ENCODE data around the gene EMP3. TPM values are rescaled to one million over a fixed set of nuclear protein-coding genes. Genes with fewer than 3 reads are reported as not detected.
A peak's percentile ranks its signal among the peaks of the same experiment; 100 is the strongest.
"Not testable (repeated sequence)": the region's sequence is repeated elsewhere in the genome, so short reads cannot be mapped to it uniquely, and the experiment has no call there.

The EMP3 gene
- total RNA-seq, 1 donor from 2014 or later = 322 TPM

DNA sequence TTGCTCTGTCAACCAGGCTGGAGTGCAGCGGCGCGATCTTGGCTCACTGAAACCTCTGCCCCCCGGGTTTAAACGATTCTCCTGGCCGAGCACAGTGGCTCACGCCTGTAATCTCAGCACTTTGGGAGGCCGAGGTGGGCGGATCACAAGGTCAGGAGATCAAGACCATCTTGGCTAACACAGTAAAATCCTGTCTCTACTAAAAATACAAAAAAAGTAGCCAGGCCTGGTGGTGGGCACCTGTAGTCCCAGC lies 7.7 kb upstream of the EMP3 start:
- not testable (repeated sequence) for DNase-seq (ENCODE audit: low read depth)

GRCh38 chr19:48318286-48318987 lies 6.9 kb upstream of the EMP3 start:
- DNase-seq (ENCODE audit: low read depth) = no peak

- peak; percentile 86 for DNase-seq (ENCODE audit: low read depth)
Measured at GRCh38 chr19:48319647-48320541, 5.5 kb upstream of the EMP3 start.

GRCh38 chr19:48321372-48321621 lies 4.1 kb upstream of the EMP3 start:
- peak; percentile 39 for DNase-seq (ENCODE audit: low read depth)

DNA sequence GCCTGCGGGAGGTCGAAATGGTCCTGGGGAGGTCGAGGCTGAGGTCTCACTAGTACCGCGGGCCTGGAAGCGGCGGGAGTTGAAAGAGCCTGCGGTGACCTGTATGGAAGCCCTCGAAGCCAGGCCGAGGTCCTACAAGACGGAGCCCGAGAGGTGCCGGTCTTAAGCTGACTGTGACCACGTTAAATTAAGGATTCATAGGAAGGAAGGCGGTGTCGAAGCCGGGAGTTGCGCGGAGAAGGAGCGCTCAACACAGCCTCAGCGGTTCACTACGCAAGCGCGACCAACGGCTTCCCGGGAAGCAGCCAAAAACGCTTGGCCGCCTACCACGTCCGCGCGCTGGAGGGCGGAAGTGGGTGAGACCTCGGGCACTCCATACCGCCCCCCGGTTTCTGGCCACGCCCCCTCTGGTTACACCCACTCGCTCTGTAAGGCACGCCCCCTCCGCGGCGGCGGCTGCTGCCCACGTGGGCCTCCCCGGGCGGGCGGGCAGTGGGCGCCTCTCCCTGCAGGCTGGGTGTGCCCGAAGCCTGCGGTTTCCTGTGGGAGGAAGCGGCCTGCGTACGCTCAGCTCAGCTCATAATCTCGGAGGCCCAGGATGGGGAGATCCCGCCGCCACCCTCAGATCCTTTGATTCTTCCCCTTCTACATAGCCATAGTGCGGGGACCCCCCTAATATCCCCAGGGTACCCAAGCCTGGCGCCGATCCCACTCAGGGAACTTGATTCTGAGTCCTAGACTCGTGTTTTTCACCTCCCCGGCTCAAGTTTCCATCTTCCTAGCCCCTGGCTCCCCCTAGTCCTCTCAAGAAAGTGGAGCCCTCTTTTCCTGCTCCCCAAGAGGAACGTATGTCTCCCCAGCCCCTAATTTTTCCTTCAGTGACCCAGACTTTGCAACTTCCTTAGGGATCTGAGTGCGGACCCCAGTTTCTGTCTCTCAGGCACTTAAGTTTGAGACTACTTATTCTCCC lies 3.4 kb upstream of the EMP3 start:
- DNase-seq (ENCODE audit: low read depth) = peak; percentile 98

GRCh38 chr19:48329167-48329891 lies 4.0 kb downstream of the EMP3 start:
- DNase-seq (ENCODE audit: low read depth) = peak; percentile 63

- no peak for DNase-seq (ENCODE audit: low read depth)
Measured at GRCh38 chr19:48330012-48330681, 4.8 kb downstream of the EMP3 start.

GRCh38 chr19:48332351-48332661 lies 7.0 kb downstream of the EMP3 start:
- no peak for DNase-seq (ENCODE audit: low read depth)

GRCh38 chr19:48332662-48333466 lies 7.5 kb downstream of the EMP3 start:
- peak; percentile 100 for DNase-seq (ENCODE audit: low read depth)

- peak; percentile 82 for DNase-seq (ENCODE audit: low read depth)
Measured at GRCh38 chr19:48333467-48334384, 8.4 kb downstream of the EMP3 start.

DNA sequence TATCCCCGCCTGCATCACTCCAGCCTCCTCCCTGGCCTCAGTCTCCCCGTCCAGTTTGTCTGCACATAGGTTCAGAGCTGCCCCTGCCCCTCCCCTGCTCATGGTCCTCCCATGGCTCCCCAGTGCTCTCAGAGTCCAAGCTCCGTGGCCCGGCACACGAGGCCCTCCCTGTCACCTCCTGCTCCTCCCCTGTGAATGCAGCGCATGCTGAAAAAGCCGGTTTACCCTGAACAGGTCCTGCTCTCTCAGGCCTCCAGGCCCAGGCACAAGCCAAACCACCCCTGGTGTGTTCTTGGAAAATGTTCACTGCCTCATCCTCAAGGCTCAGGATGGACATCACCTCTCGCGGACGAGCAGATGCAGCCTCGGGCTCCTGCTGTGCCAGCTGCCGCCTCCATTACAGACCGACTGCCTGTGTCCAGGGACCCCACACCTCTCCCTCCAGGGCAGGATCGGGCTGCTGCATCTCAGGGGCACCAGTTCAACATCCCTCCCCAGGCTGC lies 13.0 kb downstream of the EMP3 start:
- no peak for DNase-seq (ENCODE audit: low read depth)

DNA sequence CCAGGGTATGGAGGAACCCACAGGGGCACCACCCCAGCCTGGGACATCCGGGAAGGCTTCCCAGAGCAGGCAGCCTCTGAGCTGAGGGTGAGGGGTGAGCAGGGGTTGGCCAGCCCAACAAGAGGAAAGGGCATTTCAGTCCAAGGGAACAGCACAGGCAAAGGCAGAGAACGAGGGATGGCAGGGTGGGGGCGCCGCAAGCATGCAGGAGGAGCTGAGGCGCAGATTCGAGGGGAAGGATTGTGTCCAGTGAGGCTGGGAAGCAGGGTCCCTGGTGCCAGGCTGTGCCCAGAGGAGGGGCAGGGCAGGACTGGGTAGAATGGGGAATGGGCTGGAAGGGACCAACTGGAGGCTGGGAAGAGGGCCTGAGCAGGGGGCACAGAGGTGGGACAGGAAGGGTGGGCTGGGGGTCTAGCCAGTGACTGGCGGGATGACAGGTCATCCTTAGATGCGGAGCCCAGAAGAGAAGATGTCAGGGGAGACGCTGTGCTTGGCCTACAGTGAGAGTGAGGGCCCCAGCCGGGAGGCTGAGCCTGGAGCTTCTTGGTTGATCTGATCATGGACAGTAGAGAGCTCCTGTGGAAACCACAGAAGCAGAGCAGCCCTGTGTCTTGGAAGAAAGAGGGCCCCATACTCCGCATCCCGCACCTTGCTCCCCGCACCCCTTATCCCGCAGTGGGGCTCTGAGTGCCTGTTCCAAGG lies 13.6 kb downstream of the EMP3 start:
- DNase-seq (ENCODE audit: low read depth) = no peak

DNA sequence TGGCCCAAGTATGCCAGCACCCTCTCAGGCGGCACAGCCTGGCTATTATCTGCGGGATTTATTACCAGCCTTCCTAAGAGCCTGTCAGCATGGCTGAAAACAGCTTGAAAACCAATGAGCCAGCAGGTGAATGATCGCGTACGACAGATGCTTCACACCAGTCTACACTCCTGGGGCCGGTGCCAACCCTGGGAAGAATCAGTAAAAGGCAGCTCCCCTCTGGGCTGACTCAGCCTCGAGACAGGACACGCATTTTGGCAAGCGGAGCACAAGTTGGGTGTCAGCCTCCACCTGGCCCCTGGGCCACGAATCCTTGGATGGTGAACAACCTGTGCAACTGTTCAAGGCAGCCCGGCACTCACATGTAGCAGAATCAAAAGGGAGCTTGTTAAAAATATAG lies 15.6 kb downstream of the EMP3 start:
- DNase-seq (ENCODE audit: low read depth) = peak; percentile 63

DNA sequence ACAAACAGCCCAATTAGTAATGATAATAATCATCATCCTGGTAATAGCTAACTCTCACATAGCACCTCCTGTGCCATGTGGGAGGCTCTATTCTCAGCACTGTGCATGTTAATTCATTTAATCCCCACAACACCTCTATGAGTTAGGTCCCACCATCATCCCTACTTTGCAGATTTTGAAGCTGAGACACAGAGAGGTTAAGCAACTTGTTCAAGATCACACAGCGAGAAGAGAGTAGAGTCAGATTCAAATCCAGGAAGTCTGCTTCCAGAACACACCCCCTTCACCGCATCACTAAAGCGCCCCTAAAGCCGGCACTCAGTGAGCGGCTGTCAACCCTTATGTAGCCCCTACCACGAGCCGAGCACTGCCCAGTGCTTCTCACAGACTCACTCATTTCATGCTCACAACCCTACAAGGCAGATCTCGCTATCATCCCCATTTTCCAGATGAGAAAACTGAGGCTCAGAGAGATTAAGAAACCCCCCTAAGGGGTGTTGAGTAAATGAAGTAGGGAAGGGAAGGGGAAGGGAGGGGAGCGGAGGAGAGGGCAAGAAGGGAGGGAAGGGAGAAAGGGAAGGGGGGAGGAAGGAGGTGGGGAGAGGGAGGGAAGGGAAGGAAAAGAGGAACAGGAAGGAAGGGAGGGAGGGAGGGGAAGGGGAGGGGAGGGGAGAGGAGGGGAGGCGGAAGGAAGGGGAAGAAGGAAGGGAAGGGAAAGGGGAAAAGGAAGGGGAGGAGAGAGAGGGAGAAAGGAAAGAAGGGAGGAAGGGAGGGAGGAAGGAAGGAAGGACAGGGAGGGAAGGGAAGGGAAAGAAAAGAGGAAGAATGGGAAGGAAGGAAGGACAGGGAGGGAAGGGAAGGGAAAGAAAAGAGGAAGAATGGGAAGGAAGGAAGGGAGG lies 16.4 kb downstream of the EMP3 start:
- no peak for DNase-seq (ENCODE audit: low read depth)

- DNase-seq (ENCODE audit: low read depth) = no peak
Measured at GRCh38 chr19:48342414-48342738, 17.0 kb downstream of the EMP3 start.

- no peak for DNase-seq (ENCODE audit: low read depth)
Measured at GRCh38 chr19:48342841-48343540, 17.6 kb downstream of the EMP3 start.

GRCh38 chr19:48344892-48345291 lies 19.5 kb downstream of the EMP3 start:
- DNase-seq (ENCODE audit: low read depth) = no peak
